GM18498 (cell line): ENCODE results near the gene KLHL2.
"Not testable (repeated sequence)": the region's sequence is repeated elsewhere in the genome, so short reads cannot be mapped to it uniquely, and the experiment has no call there.

Source experiments
- ATAC-seq: cut with Tn5 transposase; IDR thresholded peaks from one replicate; pipeline ENCODE4 v1.9.1; 2021; ENCODE audit warnings: mild to moderate bottlenecking, moderate library complexity; ENCODE audit not compliant: unreplicated experiment

Gene KLHL2

GRCh38 chr4:165326831-165327210 lies 119.5 kb downstream of the KLHL2 start:
- peak; percentile 15 for ATAC-seq

GRCh38 chr4:165327211-165328100 lies 120.1 kb downstream of the KLHL2 start, which contains the start of gene MSMO1:
Gene MSMO1 (plus strand): TSS chr4:165327669. CDS start chr4:165333371, 5,702 bp downstream.
- ATAC-seq, result peak; percentile 98

GRCh38 chr4:165328101-165328425 lies 120.7 kb downstream of the KLHL2 start:
- no peak for ATAC-seq

GRCh38 chr4:165328708-165329107 lies 121.3 kb downstream of the KLHL2 start:
- no peak for ATAC-seq

- no peak for ATAC-seq
Observed at GRCh38 chr4:165330071-165330470, 122.7 kb downstream of the KLHL2 start.

GRCh38 chr4:165330666-165331065 lies 123.3 kb downstream of the KLHL2 start:
- no peak for ATAC-seq

- no peak for ATAC-seq
Observed at GRCh38 chr4:165331359-165331758, 124.0 kb downstream of the KLHL2 start.

GRCh38 chr4:165331823-165332222 lies 124.5 kb downstream of the KLHL2 start:
- no peak for ATAC-seq

GRCh38 chr4:165332502-165332901 lies 125.1 kb downstream of the KLHL2 start:
- ATAC-seq, result no peak

- ATAC-seq, result no peak
Observed at GRCh38 chr4:165335163-165335703, 127.9 kb downstream of the KLHL2 start.

GRCh38 chr4:165336743-165337142 lies 129.4 kb downstream of the KLHL2 start:
- ATAC-seq, result no peak

- not testable (repeated sequence) for ATAC-seq
Observed at GRCh38 chr4:165342340-165342739, 135.0 kb downstream of the KLHL2 start.

- no peak for ATAC-seq
Observed at GRCh38 chr4:165343353-165344191, 136.2 kb downstream of the KLHL2 start.

GRCh38 chr4:165345666-165346417 lies 138.5 kb downstream of the KLHL2 start:
- ATAC-seq, result no peak

GRCh38 chr4:165347647-165348569 lies 140.5 kb downstream of the KLHL2 start:
- ATAC-seq, result no peak

- ATAC-seq, result no peak
Observed at GRCh38 chr4:165351359-165352130, 144.2 kb downstream of the KLHL2 start.

- peak; percentile 67 for ATAC-seq
Observed at GRCh38 chr4:165355900-165356300, 148.5 kb downstream of the KLHL2 start.

- no peak for ATAC-seq
Observed at GRCh38 chr4:165359506-165359905, 152.1 kb downstream of the KLHL2 start.
